ENCODE measurements around the gene SULF2. TPM values are rescaled to one million over a fixed set of nuclear protein-coding genes. Genes with fewer than 3 reads are reported as not detected.

SULF2 gene
- total and polyA plus RNA-seq, 9 of the 15 experiments (the other 6 are each of a cell fraction or from before 2014, with no cell fraction given), result 0.33 TPM; not detected in 8

DNA sequence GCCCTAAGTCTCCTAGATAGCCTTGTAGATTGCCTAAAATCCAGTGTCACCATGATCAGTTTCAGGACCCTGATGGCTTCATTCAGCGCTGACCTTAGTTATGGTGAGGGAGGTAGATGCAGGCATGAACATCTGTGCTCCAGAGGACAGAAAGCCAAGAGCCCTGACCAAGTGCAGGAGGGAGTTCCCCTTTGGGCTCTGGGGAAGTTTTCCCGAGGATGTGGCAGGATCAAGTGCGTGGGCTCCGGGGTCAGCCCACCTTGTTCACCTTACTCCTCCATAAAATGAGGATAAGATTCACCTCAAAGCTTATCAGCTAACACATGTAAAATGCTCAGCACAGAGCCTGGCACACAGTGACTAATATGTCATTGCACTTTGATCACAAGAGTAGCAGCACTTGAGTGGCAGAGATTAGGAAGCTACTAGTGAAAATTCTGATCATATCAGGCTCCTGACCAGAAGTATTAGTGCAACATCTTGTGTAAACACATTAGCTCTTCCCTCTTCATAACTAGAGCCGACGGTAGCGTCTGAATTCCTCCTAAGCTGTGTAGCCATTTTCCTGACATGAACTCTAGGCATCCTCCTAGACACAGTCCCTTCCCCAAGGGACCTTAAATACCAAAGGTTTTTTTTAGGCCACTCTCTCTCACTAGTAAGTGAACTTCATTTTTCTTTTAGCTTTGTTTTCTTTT is 125.2 kb downstream of the SULF2 start (continued):
- TF ChIP-seq XRCC5 (IDR thresholded peaks at IDR 0.05; ENCODE audit: low read depth, low read length), result no peak
- TF ChIP-seq, protein P1, sequence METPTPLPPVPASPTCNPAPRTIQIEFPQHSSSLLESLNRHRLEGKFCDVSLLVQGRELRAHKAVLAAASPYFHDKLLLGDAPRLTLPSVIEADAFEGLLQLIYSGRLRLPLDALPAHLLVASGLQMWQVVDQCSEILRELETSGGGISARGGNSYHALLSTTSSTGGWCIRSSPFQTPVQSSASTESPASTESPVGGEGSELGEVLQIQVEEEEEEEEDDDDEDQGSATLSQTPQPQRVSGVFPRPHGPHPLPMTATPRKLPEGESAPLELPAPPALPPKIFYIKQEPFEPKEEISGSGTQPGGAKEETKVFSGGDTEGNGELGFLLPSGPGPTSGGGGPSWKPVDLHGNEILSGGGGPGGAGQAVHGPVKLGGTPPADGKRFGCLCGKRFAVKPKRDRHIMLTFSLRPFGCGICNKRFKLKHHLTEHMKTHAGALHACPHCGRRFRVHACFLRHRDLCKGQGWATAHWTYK (CRISPR knock-in tag; IDR thresholded peaks at IDR 0.05), result no peak
- no peak for TF ChIP-seq NFXL1 (CRISPR knock-in tag; IDR thresholded peaks at IDR 0.05)
- TF ChIP-seq, protein P2, sequence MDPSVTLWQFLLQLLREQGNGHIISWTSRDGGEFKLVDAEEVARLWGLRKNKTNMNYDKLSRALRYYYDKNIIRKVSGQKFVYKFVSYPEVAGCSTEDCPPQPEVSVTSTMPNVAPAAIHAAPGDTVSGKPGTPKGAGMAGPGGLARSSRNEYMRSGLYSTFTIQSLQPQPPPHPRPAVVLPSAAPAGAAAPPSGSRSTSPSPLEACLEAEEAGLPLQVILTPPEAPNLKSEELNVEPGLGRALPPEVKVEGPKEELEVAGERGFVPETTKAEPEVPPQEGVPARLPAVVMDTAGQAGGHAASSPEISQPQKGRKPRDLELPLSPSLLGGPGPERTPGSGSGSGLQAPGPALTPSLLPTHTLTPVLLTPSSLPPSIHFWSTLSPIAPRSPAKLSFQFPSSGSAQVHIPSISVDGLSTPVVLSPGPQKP (CRISPR knock-in tag; IDR thresholded peaks at IDR 0.05), result no peak
- TF ChIP-seq RBM34 (IDR thresholded peaks at IDR 0.05; ENCODE audit: borderline replicate concordance, insufficient read depth, low read length), result no peak
- no peak for TF ChIP-seq ETV5 (CRISPR knock-in tag; IDR thresholded peaks at IDR 0.05; ENCODE audit: low read depth)
- no peak for TF ChIP-seq STAT5A (IDR thresholded peaks at IDR 0.05; ENCODE audit: borderline replicate concordance, low read length)
- TF ChIP-seq ZNF830 (CRISPR knock-in tag; IDR thresholded peaks at IDR 0.05), result no peak
- TF ChIP-seq, protein P3, sequence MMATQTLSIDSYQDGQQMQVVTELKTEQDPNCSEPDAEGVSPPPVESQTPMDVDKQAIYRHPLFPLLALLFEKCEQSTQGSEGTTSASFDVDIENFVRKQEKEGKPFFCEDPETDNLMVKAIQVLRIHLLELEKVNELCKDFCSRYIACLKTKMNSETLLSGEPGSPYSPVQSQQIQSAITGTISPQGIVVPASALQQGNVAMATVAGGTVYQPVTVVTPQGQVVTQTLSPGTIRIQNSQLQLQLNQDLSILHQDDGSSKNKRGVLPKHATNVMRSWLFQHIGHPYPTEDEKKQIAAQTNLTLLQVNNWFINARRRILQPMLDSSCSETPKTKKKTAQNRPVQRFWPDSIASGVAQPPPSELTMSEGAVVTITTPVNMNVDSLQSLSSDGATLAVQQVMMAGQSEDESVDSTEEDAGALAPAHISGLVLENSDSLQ (IDR thresholded peaks at IDR 0.05), result peak; percentile 37; the same call in 1 of the 2 replicates
- TF ChIP-seq ZNF785 (CRISPR knock-in tag; IDR thresholded peaks at IDR 0.05), result no peak
- TF ChIP-seq ZNF133 (CRISPR knock-in tag; IDR thresholded peaks at IDR 0.05), result no peak
- TF ChIP-seq USF1 (CRISPR knock-in tag; IDR thresholded peaks at IDR 0.05), result no peak
- TF ChIP-seq NUFIP1 (IDR thresholded peaks at IDR 0.05; ENCODE audit: partially characterized antibody), result no peak
- TF ChIP-seq, protein P4, sequence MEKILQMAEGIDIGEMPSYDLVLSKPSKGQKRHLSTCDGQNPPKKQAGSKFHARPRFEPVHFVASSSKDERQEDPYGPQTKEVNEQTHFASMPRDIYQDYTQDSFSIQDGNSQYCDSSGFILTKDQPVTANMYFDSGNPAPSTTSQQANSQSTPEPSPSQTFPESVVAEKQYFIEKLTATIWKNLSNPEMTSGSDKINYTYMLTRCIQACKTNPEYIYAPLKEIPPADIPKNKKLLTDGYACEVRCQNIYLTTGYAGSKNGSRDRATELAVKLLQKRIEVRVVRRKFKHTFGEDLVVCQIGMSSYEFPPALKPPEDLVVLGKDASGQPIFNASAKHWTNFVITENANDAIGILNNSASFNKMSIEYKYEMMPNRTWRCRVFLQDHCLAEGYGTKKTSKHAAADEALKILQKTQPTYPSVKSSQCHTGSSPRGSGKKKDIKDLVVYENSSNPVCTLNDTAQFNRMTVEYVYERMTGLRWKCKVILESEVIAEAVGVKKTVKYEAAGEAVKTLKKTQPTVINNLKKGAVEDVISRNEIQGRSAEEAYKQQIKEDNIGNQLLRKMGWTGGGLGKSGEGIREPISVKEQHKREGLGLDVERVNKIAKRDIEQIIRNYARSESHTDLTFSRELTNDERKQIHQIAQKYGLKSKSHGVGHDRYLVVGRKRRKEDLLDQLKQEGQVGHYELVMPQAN (IDR thresholded peaks at IDR 0.05; ENCODE audit: borderline replicate concordance), result no peak
- TF ChIP-seq ZNF583 (CRISPR knock-in tag; IDR thresholded peaks at IDR 0.05), result no peak
- TF ChIP-seq LEF1 (IDR thresholded peaks at IDR 0.05), result peak; percentile 71
- no peak for TF ChIP-seq HMG20A (CRISPR knock-in tag; conservative IDR thresholded peaks at IDR 0.05)
- TF ChIP-seq PBX2 (CRISPR knock-in tag; IDR thresholded peaks at IDR 0.05; ENCODE audit: low read depth), result no peak
- no peak for TF ChIP-seq PBX2 (tag; conservative IDR thresholded peaks at IDR 0.05; ENCODE audit: low read depth)
- TF ChIP-seq PRPF4 (IDR thresholded peaks at IDR 0.05; ENCODE audit: insufficient read depth, low read depth, low read length, poor library complexity, severe bottlenecking), result no peak
